Panc1 (cell line): ENCODE measurements around the gene SLCO3A1.

ENCODE experiments used
- CTCF ChIP-seq: fragments of 450-650 bp; IDR thresholded peaks from 2 replicates; pipeline ENCODE4 v1.5.1; 2017; ENCODE audit warnings: mild to moderate bottlenecking
- POLR2AphosphoS5 ChIP-seq: IDR thresholded peaks from 2 replicates; pipeline ENCODE4 v1.6.1; 2012; ENCODE audit warnings: mild to moderate bottlenecking, low read depth, low read length, moderate library complexity
- SIN3A ChIP-seq: IDR thresholded peaks from 2 replicates; pipeline ENCODE4 v1.6.1; 2012; ENCODE audit warnings: low read depth, mild to moderate bottlenecking, low read length, moderate library complexity, borderline replicate concordance; ENCODE audit not compliant: insufficient read depth
- TCF7L2 ChIP-seq: IDR thresholded peaks from 2 replicates; pipeline ENCODE4 v1.6.1; 2011; ENCODE audit warnings: mild to moderate bottlenecking, low read depth, low read length, inconsistent platforms
- TF ChIP-seq, protein P1 (sequence below), 2 experiments: IDR thresholded peaks; 2 replicates each; pipeline ENCODE4 v1.6.1; 2011 to 2012; ENCODE audit warnings: low read depth in 2 of 2, control low read depth in 1 of 2, low read length in 1 of 2, mild to moderate bottlenecking in 1 of 2, moderate library complexity in 1 of 2; ENCODE audit not compliant: insufficient read depth in 1 of 2

- TF ChIP-seq CTCF (no peak), POLR2AphosphoS5 (no peak), SIN3A (no peak), TCF7L2 (no peak)
- TF ChIP-seq, protein P1, sequence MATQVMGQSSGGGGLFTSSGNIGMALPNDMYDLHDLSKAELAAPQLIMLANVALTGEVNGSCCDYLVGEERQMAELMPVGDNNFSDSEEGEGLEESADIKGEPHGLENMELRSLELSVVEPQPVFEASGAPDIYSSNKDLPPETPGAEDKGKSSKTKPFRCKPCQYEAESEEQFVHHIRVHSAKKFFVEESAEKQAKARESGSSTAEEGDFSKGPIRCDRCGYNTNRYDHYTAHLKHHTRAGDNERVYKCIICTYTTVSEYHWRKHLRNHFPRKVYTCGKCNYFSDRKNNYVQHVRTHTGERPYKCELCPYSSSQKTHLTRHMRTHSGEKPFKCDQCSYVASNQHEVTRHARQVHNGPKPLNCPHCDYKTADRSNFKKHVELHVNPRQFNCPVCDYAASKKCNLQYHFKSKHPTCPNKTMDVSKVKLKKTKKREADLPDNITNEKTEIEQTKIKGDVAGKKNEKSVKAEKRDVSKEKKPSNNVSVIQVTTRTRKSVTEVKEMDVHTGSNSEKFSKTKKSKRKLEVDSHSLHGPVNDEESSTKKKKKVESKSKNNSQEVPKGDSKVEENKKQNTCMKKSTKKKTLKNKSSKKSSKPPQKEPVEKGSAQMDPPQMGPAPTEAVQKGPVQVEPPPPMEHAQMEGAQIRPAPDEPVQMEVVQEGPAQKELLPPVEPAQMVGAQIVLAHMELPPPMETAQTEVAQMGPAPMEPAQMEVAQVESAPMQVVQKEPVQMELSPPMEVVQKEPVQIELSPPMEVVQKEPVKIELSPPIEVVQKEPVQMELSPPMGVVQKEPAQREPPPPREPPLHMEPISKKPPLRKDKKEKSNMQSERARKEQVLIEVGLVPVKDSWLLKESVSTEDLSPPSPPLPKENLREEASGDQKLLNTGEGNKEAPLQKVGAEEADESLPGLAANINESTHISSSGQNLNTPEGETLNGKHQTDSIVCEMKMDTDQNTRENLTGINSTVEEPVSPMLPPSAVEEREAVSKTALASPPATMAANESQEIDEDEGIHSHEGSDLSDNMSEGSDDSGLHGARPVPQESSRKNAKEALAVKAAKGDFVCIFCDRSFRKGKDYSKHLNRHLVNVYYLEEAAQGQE (IDR thresholded peaks at IDR 0.05; ENCODE audit: insufficient read depth in 1 of 2, low read depth in 2 of 2, low read length in 1 of 2), result no peak
Measured at GRCh38 chr15:92189166-92189565, 335.7 kb downstream of the SLCO3A1 start.
